Keratinocyte (primary cell): ENCODE results near the gene GDPD5. TPM values are rescaled to one million over a fixed set of nuclear protein-coding genes. Genes with fewer than 3 reads are reported as not detected.

ENCODE experiments used
- DNase-seq: peaks from one replicate; pipeline ENCODE4 v3.0.0-alpha.2; 2011; ENCODE audit warnings: low read depth, missing footprints, low spot score
- FAIRE-seq: peaks from 2 replicates; lab custom pipeline; 2011; peaks lifted over from hg19 to GRCh38; lab: Jason Lieb, UNC
- H2AFZ ChIP-seq: 2 replicates; pipeline ENCODE4 v1.6.0; 2012; ENCODE audit warnings: low read length, control low read depth, inconsistent platforms; ENCODE audit not compliant: control insufficient read depth
- H3K27ac ChIP-seq: 2 replicates; pipeline ENCODE4 v1.5.1; 2011; ENCODE audit warnings: low read length; ENCODE audit not compliant: control insufficient read depth, insufficient read depth
- H3K27me3 ChIP-seq: 3 replicates; pipeline ENCODE4 v1.6.0; 2011; ENCODE audit warnings: low read length; ENCODE audit not compliant: control insufficient read depth, insufficient read depth; ENCODE audit errors: extremely low read depth
- H3K36me3 ChIP-seq, 2 experiments: 2 replicates in 1 of 2; 3 replicates in 1 of 2; pipeline ENCODE4 v1.5.1; 2011; ENCODE audit warnings: low read length in 2 of 2, mild to moderate bottlenecking in 1 of 2; ENCODE audit not compliant: control insufficient read depth in 2 of 2, insufficient read depth in 2 of 2; ENCODE audit errors: extremely low read depth in 1 of 2
- H3K4me1 ChIP-seq: 3 replicates; pipeline ENCODE4 v1.5.1; 2011; ENCODE audit warnings: low read length; ENCODE audit not compliant: control insufficient read depth, insufficient read depth; ENCODE audit errors: extremely low read depth
- H3K4me2 ChIP-seq: 3 replicates; pipeline ENCODE4 v1.6.0; 2011; ENCODE audit warnings: low read depth, low read length; ENCODE audit not compliant: control insufficient read depth, insufficient read depth; ENCODE audit errors: extremely low read depth
- H3K4me3 ChIP-seq, 3 experiments: fragments of 200-600 bp in 1 of 3; sonication (generic) in 1 of 3; 2 replicates in 2 of 3; 3 replicates in 1 of 3; pipeline ENCODE4 v1.5.1; 2011 to 2016; ENCODE audit warnings: low read length in 3 of 3, mild to moderate bottlenecking in 3 of 3, control low read depth in 2 of 3, inconsistent platforms in 1 of 3, low read depth in 1 of 3, mixed read lengths in 1 of 3, mixed run types in 1 of 3, moderate library complexity in 1 of 3; ENCODE audit not compliant: control insufficient read depth in 2 of 3, insufficient read depth in 2 of 3; ENCODE audit errors: extremely low read depth in 1 of 3
- H3K79me2 ChIP-seq: 2 replicates; pipeline ENCODE4 v1.6.0; 2012; ENCODE audit warnings: low read length; ENCODE audit not compliant: control insufficient read depth, insufficient read depth
- H3K9ac ChIP-seq: 3 replicates; pipeline ENCODE4 v1.6.0; 2011; ENCODE audit warnings: low read length; ENCODE audit not compliant: control insufficient read depth, insufficient read depth; ENCODE audit errors: extremely low read depth
- H3K9me1 ChIP-seq: 3 replicates; pipeline ENCODE4 v1.6.0; 2011; ENCODE audit warnings: low read length; ENCODE audit not compliant: control insufficient read depth, insufficient read depth; ENCODE audit errors: extremely low read depth
- H3K9me3 ChIP-seq: 2 replicates; pipeline ENCODE4 v1.5.1; 2012; ENCODE audit warnings: low read depth, low read length; ENCODE audit not compliant: control insufficient read depth
- H4K20me1 ChIP-seq: 3 replicates; pipeline ENCODE4 v1.6.0; 2011; ENCODE audit warnings: low read length; ENCODE audit not compliant: control insufficient read depth, insufficient read depth; ENCODE audit errors: extremely low read depth
- EZH2 ChIP-seq: IDR thresholded peaks from one replicate; pipeline ENCODE4 v1.6.1; 2012; ENCODE audit warnings: inconsistent platforms, mild to moderate bottlenecking, low read length, moderate library complexity
- dilution Hi-C: fragments of 300-500 bp; cut with MboI; formaldehyde crosslinking; loops from one replicate; pipeline ENCODE4 v1.7.0; 2020; ENCODE audit warnings: low sequenced_read_pairs; ENCODE audit not compliant: extremely low pct_ligation_motif_present
- polyA plus RNA-seq, 5 experiments: library from polyadenylated mRNA; depleted of rRNA in 3 of 5; stranded (reverse) in 3 of 5; stranded (forward) in 1 of 5; unstranded in 1 of 5; fragments of >200 nt; gene quantifications; 1 replicate in 1 of 5; 2 replicates in 3 of 5; 3 replicates in 1 of 5; pipeline versions ENCODE4 v1.2.1 to v1.2.3, GENCODE V29; 2011 to 2012; ENCODE audit warnings: missing spikeins in 2 of 5, low read depth in 1 of 5, low replicate concordance in 1 of 5
- TF ChIP-seq, protein P1 (sequence below), 3 experiments: IDR thresholded peaks in 1 of 3; conservative IDR thresholded peaks in 1 of 3; optimal IDR thresholded peaks in 1 of 3; 2 replicates in 2 of 3; 3 replicates in 1 of 3; pipeline versions ENCODE3 to v1.5.1; 2011; ENCODE audit warnings: low read length in 3 of 3, mild to moderate bottlenecking in 3 of 3, moderate library complexity in 2 of 3, control low read depth in 1 of 3, inconsistent platforms in 1 of 3; ENCODE audit not compliant: insufficient read depth in 2 of 3; ENCODE audit errors: extremely low read depth in 1 of 3

The GDPD5 gene
- polyA plus RNA-seq, 1 donor (not counting 4 experiments of a cell fraction or from before 2014, with no cell fraction given): 2.1 TPM

DNA sequence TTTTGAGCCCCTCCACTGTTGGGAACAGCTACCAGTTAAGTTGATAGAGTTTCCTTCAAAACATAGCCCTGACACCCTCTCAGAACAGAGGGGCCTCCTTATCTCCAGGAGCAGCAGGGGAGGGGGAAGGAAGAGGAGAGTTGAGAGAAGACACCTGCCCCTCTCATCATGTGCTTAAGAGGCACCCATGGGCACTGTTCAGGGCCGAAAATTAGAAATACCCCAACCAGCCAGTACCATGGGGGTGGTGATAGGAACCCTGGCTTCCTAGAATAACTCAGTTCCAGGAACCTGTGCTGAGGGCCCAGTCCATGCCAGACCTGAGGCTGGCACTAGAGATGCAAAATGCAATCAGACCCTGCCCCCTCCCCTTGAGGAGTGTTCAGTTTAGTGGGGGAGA is 9.3 kb upstream of the GDPD5 start:
- H3K9me1 ChIP-seq: no peaks in the 10 kb centered on the region
- no peaks in the 10 kb centered on the region for H3K79me2 ChIP-seq
- no peak for DNase-seq
- no peaks in the 10 kb centered on the region for H3K36me3 ChIP-seq
- H3K9ac ChIP-seq: no peak overlapping the region
- no peaks in the 10 kb centered on the region for H3K27me3 ChIP-seq
- dilution Hi-C loops: no loop called here
- no peak for TF ChIP-seq EZH2
- TF ChIP-seq, protein P1, sequence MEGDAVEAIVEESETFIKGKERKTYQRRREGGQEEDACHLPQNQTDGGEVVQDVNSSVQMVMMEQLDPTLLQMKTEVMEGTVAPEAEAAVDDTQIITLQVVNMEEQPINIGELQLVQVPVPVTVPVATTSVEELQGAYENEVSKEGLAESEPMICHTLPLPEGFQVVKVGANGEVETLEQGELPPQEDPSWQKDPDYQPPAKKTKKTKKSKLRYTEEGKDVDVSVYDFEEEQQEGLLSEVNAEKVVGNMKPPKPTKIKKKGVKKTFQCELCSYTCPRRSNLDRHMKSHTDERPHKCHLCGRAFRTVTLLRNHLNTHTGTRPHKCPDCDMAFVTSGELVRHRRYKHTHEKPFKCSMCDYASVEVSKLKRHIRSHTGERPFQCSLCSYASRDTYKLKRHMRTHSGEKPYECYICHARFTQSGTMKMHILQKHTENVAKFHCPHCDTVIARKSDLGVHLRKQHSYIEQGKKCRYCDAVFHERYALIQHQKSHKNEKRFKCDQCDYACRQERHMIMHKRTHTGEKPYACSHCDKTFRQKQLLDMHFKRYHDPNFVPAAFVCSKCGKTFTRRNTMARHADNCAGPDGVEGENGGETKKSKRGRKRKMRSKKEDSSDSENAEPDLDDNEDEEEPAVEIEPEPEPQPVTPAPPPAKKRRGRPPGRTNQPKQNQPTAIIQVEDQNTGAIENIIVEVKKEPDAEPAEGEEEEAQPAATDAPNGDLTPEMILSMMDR (optimal IDR thresholded peaks at IDR 0.05 in 1 of 3, IDR thresholded peaks at IDR 0.05 in 1 of 3, conservative IDR thresholded peaks at IDR 0.05 in 1 of 3; ENCODE audit: extremely low read depth in 1 of 3, insufficient read depth in 2 of 3, low read length in 3 of 3): no peak
- peaks cover 10% of the 10 kb centered on the region for H3K4me1 ChIP-seq
- no peaks in the 10 kb centered on the region for H4K20me1 ChIP-seq
- no peak overlapping the region for H2AFZ ChIP-seq
- no peak overlapping the region for H3K4me3 ChIP-seq
- FAIRE-seq: no peak
- no peak overlapping the region for H3K4me2 ChIP-seq
- H3K27ac ChIP-seq: no peak overlapping the region
- H3K9me3 ChIP-seq: no peaks in the 10 kb centered on the region

DNA sequence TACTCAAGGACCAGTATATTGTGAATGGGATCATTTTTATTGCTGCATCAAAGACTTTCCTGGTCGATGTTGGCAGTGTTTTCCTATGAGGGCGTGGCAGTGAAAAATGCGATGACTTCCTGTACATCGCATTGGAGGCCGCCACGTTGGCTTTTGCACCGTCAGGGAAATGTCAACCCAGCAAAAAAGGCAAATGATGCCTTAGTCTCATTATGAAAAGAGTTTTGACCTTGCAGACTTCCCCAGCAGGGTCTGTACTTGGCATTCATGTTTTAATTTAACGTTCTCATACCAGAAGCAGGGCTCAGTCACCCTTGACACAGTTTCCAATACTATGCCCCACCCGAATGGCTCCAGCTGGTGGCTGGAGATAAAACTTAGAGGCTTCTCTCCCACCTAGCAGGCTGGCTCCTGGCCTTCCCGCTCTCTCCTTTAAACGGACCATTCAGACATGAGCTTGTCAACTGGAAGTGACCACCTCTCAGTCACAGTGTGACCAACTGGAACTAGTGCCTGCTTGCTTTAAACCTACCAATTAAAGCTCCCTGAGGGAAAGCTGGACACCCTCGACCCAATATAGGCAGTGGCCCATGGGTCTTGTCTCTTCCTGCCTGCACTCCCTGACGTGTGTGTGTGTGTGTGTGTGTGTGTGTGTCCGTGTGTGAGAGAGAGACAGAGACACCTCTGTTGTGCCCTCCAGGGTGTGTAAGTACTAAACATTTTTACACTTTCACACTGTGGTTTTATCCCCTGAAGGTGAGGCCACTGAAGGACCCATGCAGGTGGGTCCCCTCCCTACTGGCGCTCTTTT is 8.7 kb upstream of the GDPD5 start:
- DNase-seq (no peak), FAIRE-seq (no peak)
- Histone ChIP-seq H3K4me2 (peak overlapping the region; percentile 27), H3K79me2 (no peaks in the 10 kb centered on the region), H3K9me1 (no peaks in the 10 kb centered on the region), H3K4me1 (peaks cover 10% of the 10 kb centered on the region), H4K20me1 (no peaks in the 10 kb centered on the region), H3K9me3 (no peaks in the 10 kb centered on the region), H3K4me3 (no peak overlapping the region), H3K36me3 (no peaks in the 10 kb centered on the region), H2AFZ (peak overlapping the region; percentile 63), H3K27me3 (no peaks in the 10 kb centered on the region), H3K27ac (no peak overlapping the region), H3K9ac (no peak overlapping the region)
- dilution Hi-C loops: no loop called here
- no peak for TF ChIP-seq EZH2
- TF ChIP-seq, protein P1 (optimal IDR thresholded peaks at IDR 0.05 in 1 of 3, IDR thresholded peaks at IDR 0.05 in 1 of 3, conservative IDR thresholded peaks at IDR 0.05 in 1 of 3; ENCODE audit: extremely low read depth in 1 of 3, insufficient read depth in 2 of 3, low read length in 3 of 3): no peak
